SJCRH30 (cell line): ENCODE data around the gene MICAL3. TPM values are rescaled to one million over a fixed set of nuclear protein-coding genes. Genes with fewer than 3 reads are reported as not detected.
"Not testable (repeated sequence)": the region's sequence is repeated elsewhere in the genome, so short reads cannot be mapped to it uniquely, and the experiment has no call there.

ENCODE experiments used
- DNase-seq, 2 experiments: peaks; one replicate each; pipeline ENCODE4 v3.0.0-alpha.2; 2015 to 2020
- H3K27ac ChIP-seq: fragments of 250-450 bp; sonication (Bioruptor Pico); 2 replicates; pipeline ENCODE4 v1.5.1; 2020; ENCODE audit warnings: mild to moderate bottlenecking, moderate library complexity
- H3K27me3 ChIP-seq: fragments of 250-450 bp; sonication (Bioruptor Pico); 2 replicates; pipeline ENCODE4 v1.5.1; 2020; ENCODE audit warnings: mild to moderate bottlenecking, moderate library complexity
- H3K36me3 ChIP-seq: fragments of 250-450 bp; sonication (Bioruptor Pico); 2 replicates; pipeline ENCODE4 v1.5.1; 2020; ENCODE audit warnings: mild to moderate bottlenecking, moderate library complexity
- H3K4me1 ChIP-seq: fragments of 250-450 bp; sonication (Bioruptor Pico); 2 replicates; pipeline ENCODE4 v1.5.1; 2020; ENCODE audit warnings: mild to moderate bottlenecking, moderate library complexity
- H3K4me3 ChIP-seq: fragments of 250-450 bp; sonication (Bioruptor Pico); 2 replicates; pipeline ENCODE4 v1.5.1; 2020; ENCODE audit warnings: mild to moderate bottlenecking, moderate library complexity
- H3K9me3 ChIP-seq: fragments of 250-450 bp; sonication (Bioruptor Pico); replicated peaks from 2 replicates; pipeline ENCODE4 v1.5.1; 2020; ENCODE audit warnings: mild to moderate bottlenecking, moderate library complexity
- total RNA-seq: library from RNA; depleted of rRNA; stranded (reverse); fragments of >200 nt; shearing (Covaris generic); gene quantifications from 2 replicates; pipeline ENCODE4 v1.2.3, GENCODE V29; 2014

Gene MICAL3
- total RNA-seq, 1 experiment from 2014 or later, result 26.1 TPM

- no peak overlapping the region for H3K4me3 ChIP-seq
- peaks cover 7% of the 10 kb centered on the region; the same call in 1 of the 2 replicates for H3K4me1 ChIP-seq
- peak; percentile 54 to 65 for DNase-seq
- H3K36me3 ChIP-seq, result no peaks in the 10 kb centered on the region
- no peak overlapping the region for H3K27ac ChIP-seq
- H3K9me3 ChIP-seq, result no peaks in the 10 kb centered on the region
- H3K27me3 ChIP-seq, result 0 out of 2 replicates have a peak, but pooled peaks cover 3% of the 10 kb centered on the region
These were observed 7.5 kb upstream of the MICAL3 start for GRCh38 chr22:18031695-18032454.

- H3K36me3 ChIP-seq, result no peaks in the 10 kb centered on the region
- 0 out of 2 replicates have a peak, but pooled peaks cover 3% of the 10 kb centered on the region for H3K27me3 ChIP-seq
- no peaks in the 10 kb centered on the region for H3K9me3 ChIP-seq
- DNase-seq, result no peak
- no peak overlapping the region for H3K27ac ChIP-seq
- H3K4me3 ChIP-seq, result no peak overlapping the region
- peaks cover 6% of the 10 kb centered on the region; the same call in 1 of the 2 replicates for H3K4me1 ChIP-seq
These were observed 5.4 kb upstream of the MICAL3 start for GRCh38 chr22:18029686-18030267.

- H3K27me3 ChIP-seq, result 0 out of 2 replicates have a peak, but pooled peaks cover 3% of the 10 kb centered on the region
- no peak overlapping the region for H3K4me3 ChIP-seq
- no peaks in the 10 kb centered on the region for H3K9me3 ChIP-seq
- DNase-seq, result no peak
- no peak overlapping the region for H3K27ac ChIP-seq
- H3K36me3 ChIP-seq, result no peaks in the 10 kb centered on the region
- peaks cover 6% of the 10 kb centered on the region; the same call in 1 of the 2 replicates for H3K4me1 ChIP-seq
These were observed 4.6 kb upstream of the MICAL3 start for GRCh38 chr22:18028817-18029527.

GRCh38 chr22:18025898-18026297 lies 1.5 kb upstream of the MICAL3 start:
- not testable (repeated sequence) for H3K4me3 ChIP-seq, DNase-seq, H3K9me3 ChIP-seq, H3K27ac ChIP-seq, H3K36me3 ChIP-seq, H3K27me3 ChIP-seq, H3K4me1 ChIP-seq

- DNase-seq, result no peak
- no peaks in the 10 kb centered on the region for H3K4me1 ChIP-seq
- no peak overlapping the region for H3K27ac ChIP-seq
- peak overlapping the region; percentile 54 for H3K4me3 ChIP-seq
- no peaks in the 10 kb centered on the region for H3K36me3 ChIP-seq
- 0 out of 2 replicates have a peak, but pooled peaks cover 3% of the 10 kb centered on the region for H3K27me3 ChIP-seq
- H3K9me3 ChIP-seq, result no peaks in the 10 kb centered on the region
These were observed 777 bp upstream of the MICAL3 start for GRCh38 chr22:18024956-18025720.

- no peaks in the 10 kb centered on the region for H3K36me3 ChIP-seq
- H3K27me3 ChIP-seq, result 0 out of 2 replicates have a peak, but pooled peaks cover 3% of the 10 kb centered on the region
- peak; percentile 58 to 66 for DNase-seq
- peak overlapping the region; percentile 54 for H3K4me3 ChIP-seq
- H3K4me1 ChIP-seq, result no peaks in the 10 kb centered on the region
- no peak overlapping the region for H3K27ac ChIP-seq
- no peaks in the 10 kb centered on the region for H3K9me3 ChIP-seq
These were observed 669 bp downstream of the MICAL3 start for GRCh38 chr22:18023509-18024275.

- no peak for DNase-seq
- Histone ChIP-seq H3K27me3 (0 out of 2 replicates have a peak, but pooled peaks cover 3% of the 10 kb centered on the region), H3K4me3 (no peak overlapping the region), H3K9me3 (no peaks in the 10 kb centered on the region), H3K27ac (no peak overlapping the region), H3K36me3 (no peaks in the 10 kb centered on the region), H3K4me1 (no peaks in the 10 kb centered on the region)
These were observed 1.5 kb downstream of the MICAL3 start for GRCh38 chr22:18022876-18023275.

GRCh38 chr22:18021431-18021830 lies 2.9 kb downstream of the MICAL3 start:
- H3K36me3 ChIP-seq, result no peaks in the 10 kb centered on the region
- H3K27me3 ChIP-seq, result no peaks in the 10 kb centered on the region
- DNase-seq, result no peak
- no peak overlapping the region for H3K4me3 ChIP-seq
- no peaks in the 10 kb centered on the region for H3K9me3 ChIP-seq
- H3K4me1 ChIP-seq, result no peaks in the 10 kb centered on the region
- no peak overlapping the region for H3K27ac ChIP-seq

- not testable (repeated sequence) for H3K27ac ChIP-seq, H3K27me3 ChIP-seq, H3K4me3 ChIP-seq, DNase-seq, H3K9me3 ChIP-seq, H3K36me3 ChIP-seq, H3K4me1 ChIP-seq
These were observed 3.6 kb downstream of the MICAL3 start for GRCh38 chr22:18020743-18021142.

- Histone ChIP-seq H3K4me1 (no peaks in the 10 kb centered on the region), H3K27ac (no peak overlapping the region), H3K4me3 (no peak overlapping the region), H3K9me3 (no peaks in the 10 kb centered on the region), H3K36me3 (no peaks in the 10 kb centered on the region), H3K27me3 (no peaks in the 10 kb centered on the region)
- DNase-seq, result no peak
These were observed 10.4 kb downstream of the MICAL3 start for GRCh38 chr22:18013947-18014346.

GRCh38 chr22:18013436-18013835 lies 10.9 kb downstream of the MICAL3 start:
- H3K27me3 ChIP-seq, result no peaks in the 10 kb centered on the region
- no peaks in the 10 kb centered on the region for H3K4me1 ChIP-seq
- H3K36me3 ChIP-seq, result no peaks in the 10 kb centered on the region
- H3K9me3 ChIP-seq, result no peaks in the 10 kb centered on the region
- DNase-seq, result no peak
- no peak overlapping the region for H3K4me3 ChIP-seq
- H3K27ac ChIP-seq, result no peak overlapping the region

- Histone ChIP-seq H3K36me3 (no peaks in the 10 kb centered on the region), H3K4me1 (no peaks in the 10 kb centered on the region), H3K27me3 (no peaks in the 10 kb centered on the region), H3K9me3 (no peaks in the 10 kb centered on the region), H3K27ac (no peak overlapping the region), H3K4me3 (no peak overlapping the region)
- DNase-seq, result no peak
These were observed 11.8 kb downstream of the MICAL3 start for GRCh38 chr22:18012531-18012930.

GRCh38 chr22:18010266-18010665 lies 14.1 kb downstream of the MICAL3 start:
- Histone ChIP-seq H3K36me3 (no peaks in the 10 kb centered on the region), H3K27me3 (no peaks in the 10 kb centered on the region), H3K27ac (no peak overlapping the region), H3K9me3 (no peaks in the 10 kb centered on the region), H3K4me3 (no peak overlapping the region), H3K4me1 (no peaks in the 10 kb centered on the region)
- no peak for DNase-seq

- no peaks in the 10 kb centered on the region for H3K36me3 ChIP-seq
- H3K27ac ChIP-seq, result no peak overlapping the region
- no peaks in the 10 kb centered on the region for H3K9me3 ChIP-seq
- no peaks in the 10 kb centered on the region for H3K27me3 ChIP-seq
- H3K4me3 ChIP-seq, result no peak overlapping the region
- H3K4me1 ChIP-seq, result no peaks in the 10 kb centered on the region
- no peak for DNase-seq
These were observed 16.2 kb downstream of the MICAL3 start for GRCh38 chr22:18008136-18008535.
